Mammary epithelial cell (primary cell): ENCODE results near the gene OIP5.
"Not testable (repeated sequence)": the region's sequence is repeated elsewhere in the genome, so short reads cannot be mapped to it uniquely, and the experiment has no call there.

ENCODE experiments used
- EZH2 ChIP-seq: IDR thresholded peaks from 2 replicates; pipeline ENCODE4 v1.6.1; 2012; ENCODE audit warnings: low read length, inconsistent platforms, borderline replicate concordance
- TF ChIP-seq, protein P1 (sequence below), 2 donors: IDR thresholded peaks in 1 of 2; conservative IDR thresholded peaks in 1 of 2; 2 replicates each; pipeline ENCODE4 v1.5.1; 2011 to 2012; ENCODE audit warnings: inconsistent platforms in 2 of 2, low read length in 2 of 2, mild to moderate bottlenecking in 2 of 2, control low read depth in 1 of 2, low read depth in 1 of 2; ENCODE audit not compliant: insufficient read depth in 1 of 2; ENCODE audit errors: extremely low read depth in 1 of 2

DNA sequence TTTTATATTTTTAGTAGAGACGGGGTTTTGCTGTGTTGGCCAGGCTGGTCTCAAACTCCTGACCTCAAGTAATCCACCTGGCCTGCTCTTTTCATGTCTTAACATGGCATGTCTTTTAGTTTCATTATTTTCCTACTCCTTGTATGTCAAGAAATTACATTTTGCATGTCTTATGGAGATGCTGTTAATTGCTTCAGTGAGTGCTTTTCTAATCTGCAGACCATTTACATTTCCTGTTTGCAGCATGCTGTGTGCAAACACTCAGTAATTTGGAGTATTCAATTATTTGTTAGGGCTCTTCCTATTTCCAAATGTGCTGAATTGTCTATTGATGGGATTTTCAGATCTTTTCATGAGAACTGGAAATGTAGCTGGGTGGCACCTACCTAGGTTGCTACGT is 31.3 kb downstream of the OIP5 start:
- TF ChIP-seq, protein P1, sequence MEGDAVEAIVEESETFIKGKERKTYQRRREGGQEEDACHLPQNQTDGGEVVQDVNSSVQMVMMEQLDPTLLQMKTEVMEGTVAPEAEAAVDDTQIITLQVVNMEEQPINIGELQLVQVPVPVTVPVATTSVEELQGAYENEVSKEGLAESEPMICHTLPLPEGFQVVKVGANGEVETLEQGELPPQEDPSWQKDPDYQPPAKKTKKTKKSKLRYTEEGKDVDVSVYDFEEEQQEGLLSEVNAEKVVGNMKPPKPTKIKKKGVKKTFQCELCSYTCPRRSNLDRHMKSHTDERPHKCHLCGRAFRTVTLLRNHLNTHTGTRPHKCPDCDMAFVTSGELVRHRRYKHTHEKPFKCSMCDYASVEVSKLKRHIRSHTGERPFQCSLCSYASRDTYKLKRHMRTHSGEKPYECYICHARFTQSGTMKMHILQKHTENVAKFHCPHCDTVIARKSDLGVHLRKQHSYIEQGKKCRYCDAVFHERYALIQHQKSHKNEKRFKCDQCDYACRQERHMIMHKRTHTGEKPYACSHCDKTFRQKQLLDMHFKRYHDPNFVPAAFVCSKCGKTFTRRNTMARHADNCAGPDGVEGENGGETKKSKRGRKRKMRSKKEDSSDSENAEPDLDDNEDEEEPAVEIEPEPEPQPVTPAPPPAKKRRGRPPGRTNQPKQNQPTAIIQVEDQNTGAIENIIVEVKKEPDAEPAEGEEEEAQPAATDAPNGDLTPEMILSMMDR (conservative IDR thresholded peaks at IDR 0.05 in 1 of 2, IDR thresholded peaks at IDR 0.05 in 1 of 2; ENCODE audit: extremely low read depth in 1 of 2, insufficient read depth in 1 of 2, low read depth in 1 of 2, low read length in 2 of 2) = not testable (repeated sequence)
- not testable (repeated sequence) for TF ChIP-seq EZH2
